Neural cell (in vitro differentiated cells): ENCODE data around the gene NOMO2.
"Not testable (repeated sequence)": the region's sequence is repeated elsewhere in the genome, so short reads cannot be mapped to it uniquely, and the experiment has no call there.

ENCODE experiments used
- EP300 ChIP-seq: fragments of 450-650 bp; conservative IDR thresholded peaks from 2 replicates; pipeline ENCODE4 v1.6.1; 2014; ENCODE audit warnings: antibody characterized with exemption, mild to moderate bottlenecking, moderate library complexity; ENCODE audit not compliant: poor library complexity, severe bottlenecking
- EZH2 ChIP-seq: fragments of 200-600, 300-800 bp; shearing (Covaris generic), sonication (generic); IDR thresholded peaks from 2 replicates; pipeline ENCODE4 v1.6.1; 2014; ENCODE audit warnings: antibody characterized with exemption, low read length, borderline replicate concordance, mild to moderate bottlenecking; ENCODE audit not compliant: insufficient read depth, poor library complexity, severe bottlenecking
- MXI1 ChIP-seq: fragments of 450-650 bp; conservative IDR thresholded peaks from 2 replicates; pipeline ENCODE4 v1.6.1; 2014; ENCODE audit warnings: antibody characterized with exemption, mild to moderate bottlenecking; ENCODE audit not compliant: poor library complexity, severe bottlenecking
- POLR2AphosphoS5 ChIP-seq: IDR thresholded peaks from 2 replicates; pipeline ENCODE4 v1.6.1; 2012
- RAD21 ChIP-seq: fragments of 450-650 bp; conservative IDR thresholded peaks from 2 replicates; pipeline ENCODE4 v1.6.1; 2014; ENCODE audit warnings: antibody characterized with exemption, mild to moderate bottlenecking, moderate library complexity
- REST ChIP-seq: IDR thresholded peaks from 2 replicates; pipeline ENCODE4 v1.6.1; 2012; ENCODE audit warnings: borderline replicate concordance
- SMC3 ChIP-seq: fragments of 450-650 bp; conservative IDR thresholded peaks from 2 replicates; pipeline ENCODE4 v1.6.1; 2014; ENCODE audit warnings: antibody characterized with exemption, mild to moderate bottlenecking, moderate library complexity; ENCODE audit not compliant: poor library complexity
- TAF1 ChIP-seq: IDR thresholded peaks from 2 replicates; pipeline ENCODE4 v1.6.1; 2012; ENCODE audit warnings: low read depth
- TF ChIP-seq, protein P1 (sequence below): fragments of 450-650 bp; IDR thresholded peaks from 2 replicates; pipeline ENCODE4 v1.5.1; 2014; ENCODE audit warnings: antibody characterized with exemption, mild to moderate bottlenecking, moderate library complexity; ENCODE audit not compliant: poor library complexity, severe bottlenecking

GRCh38 chr16:18530329-18530728, 31.6 kb downstream of the NOMO2 start:
- TF ChIP-seq, protein P1, sequence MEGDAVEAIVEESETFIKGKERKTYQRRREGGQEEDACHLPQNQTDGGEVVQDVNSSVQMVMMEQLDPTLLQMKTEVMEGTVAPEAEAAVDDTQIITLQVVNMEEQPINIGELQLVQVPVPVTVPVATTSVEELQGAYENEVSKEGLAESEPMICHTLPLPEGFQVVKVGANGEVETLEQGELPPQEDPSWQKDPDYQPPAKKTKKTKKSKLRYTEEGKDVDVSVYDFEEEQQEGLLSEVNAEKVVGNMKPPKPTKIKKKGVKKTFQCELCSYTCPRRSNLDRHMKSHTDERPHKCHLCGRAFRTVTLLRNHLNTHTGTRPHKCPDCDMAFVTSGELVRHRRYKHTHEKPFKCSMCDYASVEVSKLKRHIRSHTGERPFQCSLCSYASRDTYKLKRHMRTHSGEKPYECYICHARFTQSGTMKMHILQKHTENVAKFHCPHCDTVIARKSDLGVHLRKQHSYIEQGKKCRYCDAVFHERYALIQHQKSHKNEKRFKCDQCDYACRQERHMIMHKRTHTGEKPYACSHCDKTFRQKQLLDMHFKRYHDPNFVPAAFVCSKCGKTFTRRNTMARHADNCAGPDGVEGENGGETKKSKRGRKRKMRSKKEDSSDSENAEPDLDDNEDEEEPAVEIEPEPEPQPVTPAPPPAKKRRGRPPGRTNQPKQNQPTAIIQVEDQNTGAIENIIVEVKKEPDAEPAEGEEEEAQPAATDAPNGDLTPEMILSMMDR, result not testable (repeated sequence)
- not testable (repeated sequence) for TF ChIP-seq TAF1, EP300, SMC3, EZH2, RAD21, POLR2AphosphoS5, REST, MXI1
